H9 (cell line): ENCODE measurements around the gene UVRAG. TPM values are rescaled to one million over a fixed set of nuclear protein-coding genes. Genes with fewer than 3 reads are reported as not detected.

Source experiments
- DNase-seq: peaks from one replicate; pipeline ENCODE4 v3.0.0-alpha.2; 2017
- H2AFZ ChIP-seq: one replicate; pipeline ENCODE4 v1.6.1; 2013; ENCODE audit warnings: mild to moderate bottlenecking, low read length, control low read depth, moderate library complexity
- H2AK5ac ChIP-seq: 2 replicates; pipeline ENCODE4 v1.6.1; 2013; ENCODE audit warnings: low read length, control low read depth, mixed read lengths; ENCODE audit not compliant: insufficient read length
- H2BK120ac ChIP-seq: one replicate; pipeline ENCODE4 v1.6.1; 2013; ENCODE audit warnings: low read depth, mild to moderate bottlenecking, low read length, control low read depth, inconsistent platforms; ENCODE audit not compliant: poor library complexity, severe bottlenecking
- H2BK12ac ChIP-seq: 2 replicates; pipeline ENCODE4 v1.6.1; 2013; ENCODE audit warnings: low read length, control low read depth, mixed read lengths, low read depth; ENCODE audit not compliant: insufficient read length
- H2BK15ac ChIP-seq: 2 replicates; pipeline ENCODE4 v1.6.1; 2013; ENCODE audit warnings: low read depth, low read length, control low read depth
- H2BK20ac ChIP-seq: one replicate; pipeline ENCODE4 v1.6.1; 2013; ENCODE audit warnings: low read depth, mild to moderate bottlenecking, low read length, control low read depth, inconsistent platforms; ENCODE audit not compliant: poor library complexity, severe bottlenecking
- H2BK5ac ChIP-seq: 2 replicates; pipeline ENCODE4 v1.6.1; 2013; ENCODE audit warnings: low read length, control low read depth, mixed read lengths; ENCODE audit not compliant: insufficient read length
- H3K14ac ChIP-seq: 2 replicates; pipeline ENCODE4 v1.6.1; 2013; ENCODE audit warnings: low read length, control low read depth; ENCODE audit not compliant: insufficient read depth
- H3K18ac ChIP-seq: 2 replicates; pipeline ENCODE4 v1.6.1; 2013; ENCODE audit warnings: low read depth, mild to moderate bottlenecking, mixed read lengths, low read length, control low read depth; ENCODE audit not compliant: insufficient read length
- H3K23ac ChIP-seq: 2 replicates; pipeline ENCODE4 v1.6.1; 2013; ENCODE audit warnings: low read length, control low read depth, mixed read lengths, low read depth; ENCODE audit not compliant: insufficient read length
- H3K23me2 ChIP-seq: 2 replicates; pipeline ENCODE4 v1.6.1; 2013; ENCODE audit warnings: low read depth, mild to moderate bottlenecking, mixed read lengths, low read length, control low read depth; ENCODE audit not compliant: insufficient read length, poor library complexity, severe bottlenecking
- H3K27ac ChIP-seq: 2 replicates; pipeline ENCODE4 v1.5.1; 2013; ENCODE audit warnings: low read length, control low read depth, mixed read lengths, low read depth; ENCODE audit not compliant: insufficient read length
- H3K27me3 ChIP-seq: 2 replicates; pipeline ENCODE4 v1.6.1; 2013; ENCODE audit warnings: low read length, control low read depth, inconsistent platforms; ENCODE audit not compliant: insufficient read depth
- H3K4ac ChIP-seq: 2 replicates; pipeline ENCODE4 v1.6.1; 2013; ENCODE audit warnings: low read depth, mild to moderate bottlenecking, control low read depth, inconsistent platforms, low read length, moderate library complexity
- H3K4me1 ChIP-seq: 2 replicates; pipeline ENCODE4 v1.6.1; 2013; ENCODE audit warnings: low read length, control low read depth, inconsistent platforms; ENCODE audit not compliant: insufficient read depth
- H3K4me2 ChIP-seq: 2 replicates; pipeline ENCODE4 v1.6.1; 2013; ENCODE audit warnings: low read length, control low read depth, mixed read lengths; ENCODE audit not compliant: insufficient read length, insufficient read depth
- H3K56ac ChIP-seq: 2 replicates; pipeline ENCODE4 v1.6.1; 2013; ENCODE audit warnings: low read depth, mild to moderate bottlenecking, mixed read lengths, low read length, control low read depth; ENCODE audit not compliant: insufficient read length
- H3K79me1 ChIP-seq: 2 replicates; pipeline ENCODE4 v1.6.1; 2013; ENCODE audit warnings: low read depth, mild to moderate bottlenecking, moderate library complexity, low read length, control low read depth, inconsistent platforms; ENCODE audit not compliant: insufficient read depth, poor library complexity, severe bottlenecking
- H3K79me2 ChIP-seq: 2 replicates; pipeline ENCODE4 v1.6.1; 2013; ENCODE audit warnings: low read length, control low read depth, inconsistent platforms; ENCODE audit not compliant: insufficient read depth
- H3K9ac ChIP-seq: 2 replicates; pipeline ENCODE4 v1.6.1; 2013; ENCODE audit warnings: low read length, control low read depth, mixed read lengths; ENCODE audit not compliant: insufficient read length; ENCODE audit errors: extremely low read depth
- H3K9me3 ChIP-seq: one replicate; pipeline ENCODE4 v1.6.1; 2013; ENCODE audit warnings: low read depth, low read length, inconsistent platforms; ENCODE audit not compliant: control insufficient read depth
- H3T11ph ChIP-seq: one replicate; pipeline ENCODE4 v1.6.1; 2013; ENCODE audit warnings: mild to moderate bottlenecking, low read length, control low read depth, inconsistent platforms
- H4K20me1 ChIP-seq: one replicate; pipeline ENCODE4 v1.6.1; 2013; ENCODE audit not compliant: control insufficient read depth, insufficient read length, insufficient read depth
- H4K5ac ChIP-seq: 2 replicates; pipeline ENCODE4 v1.6.1; 2013; ENCODE audit warnings: low read depth, mild to moderate bottlenecking, mixed read lengths, low read length, control low read depth; ENCODE audit not compliant: insufficient read length
- H4K8ac ChIP-seq: replicated peaks from 2 replicates; pipeline ENCODE4 v1.6.1; 2013; ENCODE audit warnings: low read length, control low read depth, mixed read lengths, low read depth; ENCODE audit not compliant: insufficient read length
- H4K91ac ChIP-seq: 2 replicates; pipeline ENCODE4 v1.6.1; 2013; ENCODE audit warnings: low read depth, mild to moderate bottlenecking, moderate library complexity, mixed read lengths, low read length, control low read depth; ENCODE audit not compliant: insufficient read length
- H3K27ac Mint-ChIP-seq, 3 experiments: 2 replicates in 2 of 3; 3 replicates in 1 of 3; pipeline ENCODE4 v1.8.0; 2020 to 2021; ENCODE audit warnings: mixed read lengths in 3 of 3, mild to moderate bottlenecking in 1 of 3, moderate library complexity in 1 of 3
- H3K27me3 Mint-ChIP-seq: 2 replicates; pipeline ENCODE4 v1.8.0; 2021; ENCODE audit warnings: low read depth, mild to moderate bottlenecking, moderate library complexity, mixed read lengths
- H3K36me3 Mint-ChIP-seq, 3 experiments: 2 replicates in 2 of 3; 3 replicates in 1 of 3; pipeline ENCODE4 v1.8.0; 2020 to 2021; ENCODE audit warnings: low read depth in 3 of 3, mixed read lengths in 3 of 3; ENCODE audit not compliant: insufficient read depth in 1 of 3
- H3K4me1 Mint-ChIP-seq, 2 experiments: 2 replicates each; pipeline ENCODE4 v1.8.0; 2020; ENCODE audit warnings: mixed read lengths in 2 of 2
- H3K4me3 Mint-ChIP-seq, 2 experiments: 2 replicates in 1 of 2; 3 replicates in 1 of 2; pipeline ENCODE4 v1.8.0; 2020 to 2021; ENCODE audit warnings: mild to moderate bottlenecking in 2 of 2, mixed read lengths in 2 of 2, moderate library complexity in 1 of 2
- H3K9me3 Mint-ChIP-seq, 2 experiments: 2 replicates in 1 of 2; 3 replicates in 1 of 2; pipeline ENCODE4 v1.8.0; 2020; ENCODE audit warnings: mild to moderate bottlenecking in 2 of 2, mixed read lengths in 2 of 2, moderate library complexity in 1 of 2
- CTCF ChIP-seq: fragments of 200-600 bp; sonication (generic); conservative IDR thresholded peaks from 3 replicates; pipeline ENCODE4 v1.8.0; 2021; ENCODE audit warnings: antibody characterized with exemption, mild to moderate bottlenecking
- WGBS: extraction: QIAGEN DNeasy Blood & Tissue Kit; methylation state at CpG from one replicate; pipeline ENCODE4 v1.1.7; 2013; ENCODE audit warnings: missing lambda C conversion rate, low lambda C conversion rate, mixed read lengths; ENCODE audit not compliant: insufficient read length; ENCODE audit errors: extremely low coverage; 5-methylcytosine and 5-hydroxymethylcytosine counted together
- total RNA-seq: library from RNA; stranded (reverse); gene quantifications from 2 replicates; pipeline ENCODE4 v1.2.1, GENCODE V29; 2021

UVRAG gene
- total RNA-seq, 1 experiment from 2014 or later: 18.5 TPM

DNA sequence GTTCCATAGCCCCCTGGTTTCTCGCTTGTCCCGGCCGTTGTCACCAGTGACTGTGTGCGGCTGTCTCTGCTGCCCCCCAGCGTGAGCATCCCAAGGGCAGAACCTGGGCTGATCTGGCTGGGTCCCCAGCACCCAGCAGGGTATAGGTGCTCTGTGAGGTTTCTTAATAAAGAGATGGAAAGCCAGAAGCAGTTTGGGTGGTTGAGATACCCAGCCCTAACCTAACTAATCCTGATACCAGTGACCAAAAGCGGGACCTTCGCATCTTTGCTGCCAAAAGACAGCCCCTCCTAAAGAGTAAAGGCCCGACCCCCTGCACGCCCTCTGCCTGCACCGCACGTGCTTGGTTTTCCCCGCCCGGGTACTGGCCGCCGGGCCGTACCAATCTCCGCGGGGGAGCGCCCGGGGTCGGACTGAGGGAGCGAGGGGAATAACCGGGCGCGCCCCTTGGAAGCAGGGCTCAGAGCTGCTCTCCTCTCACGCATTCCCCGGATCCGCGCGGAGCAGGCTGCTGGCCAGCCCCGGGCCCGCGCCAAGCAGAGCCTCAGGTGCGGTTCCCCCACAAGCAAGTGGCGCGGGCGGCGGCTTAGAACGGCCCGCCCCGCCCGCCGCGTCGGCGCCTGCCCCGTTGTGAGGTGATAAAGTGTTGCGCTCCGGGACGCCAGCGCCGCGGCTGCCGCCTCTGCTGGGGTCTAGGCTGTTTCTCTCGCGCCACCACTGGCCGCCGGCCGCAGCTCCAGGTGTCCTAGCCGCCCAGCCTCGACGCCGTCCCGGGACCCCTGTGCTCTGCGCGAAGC lies 46.7 kb upstream of the UVRAG start, which contains the start of gene DGAT2:
Gene DGAT2 (plus strand): TSS at position 667 of the 797 bp plus-strand sequence. CDS start 214 bp downstream, outside the sequence.
- peaks cover 26 to 29% of the 10 kb centered on the region in 2 experiments for H3K4me1 Mint-ChIP-seq
- peak within 1 kb of the TSS; percentile 46 to 75 for H3K4me3 Mint-ChIP-seq
- H3K27ac ChIP-seq: no peak within 1 kb of the TSS
- H4K8ac ChIP-seq: no peak within 1 kb of the TSS
- H3K9me3 ChIP-seq: no peaks in the 10 kb centered on the region
- no peak within 1 kb of the TSS for H3K56ac ChIP-seq
- H4K20me1 ChIP-seq: no peaks in the 10 kb centered on the region
- peak; percentile 43 for TF ChIP-seq CTCF
- no peak within 1 kb of the TSS for H2AK5ac ChIP-seq
- H2BK15ac ChIP-seq: no peak within 1 kb of the TSS
- peak within 1 kb of the TSS; percentile 97 for H3K18ac ChIP-seq
- H3K27ac Mint-ChIP-seq: peak within 1 kb of the TSS in 1 of 3 experiments; percentile 11; a peak in 1 of 7 replicates
- H3K23me2 ChIP-seq: peaks cover 3% of the 10 kb centered on the region
- H3K79me2 ChIP-seq: no peaks in the 10 kb centered on the region
- no peak within 1 kb of the TSS for H4K5ac ChIP-seq
- no peak within 1 kb of the TSS for H2AFZ ChIP-seq
- H3K14ac ChIP-seq: peak within 1 kb of the TSS; percentile 99
- no peak within 1 kb of the TSS for H3K23ac ChIP-seq
- H2BK12ac ChIP-seq: no peak within 1 kb of the TSS
- peak within 1 kb of the TSS; percentile 72 for H3K4me2 ChIP-seq
- peaks cover 90% of the 10 kb centered on the region for H3K27me3 Mint-ChIP-seq
- peaks cover 0 to 7% of the 10 kb centered on the region in 2 experiments; a peak in 2 of 5 replicates for H3K9me3 Mint-ChIP-seq
- no CpG with 5 or more reads among the region's 66 CpGs for WGBS
- H2BK20ac ChIP-seq: no peak within 1 kb of the TSS
- no peak within 1 kb of the TSS for H2BK5ac ChIP-seq
- H3K4me1 ChIP-seq: no peaks in the 10 kb centered on the region
- no peak within 1 kb of the TSS for H3T11ph ChIP-seq
- H3K4ac ChIP-seq: no peak within 1 kb of the TSS
- H4K91ac ChIP-seq: no peak within 1 kb of the TSS
- peak within 1 kb of the TSS; percentile 64 for H3K9ac ChIP-seq
- no peaks in the 10 kb centered on the region for H3K79me1 ChIP-seq
- peak; percentile 71 for DNase-seq
- H2BK120ac ChIP-seq: no peak within 1 kb of the TSS
- no peaks in the 10 kb centered on the region; a peak in 1 of 7 replicates for H3K36me3 Mint-ChIP-seq
- peaks cover 17% of the 10 kb centered on the region; the same call in 1 of the 2 replicates for H3K27me3 ChIP-seq
